NT2/D1 (cell line): ENCODE results near the gene CLMN.

ENCODE experiments used
- SUZ12 ChIP-seq: IDR thresholded peaks from 2 replicates; pipeline ENCODE4 v1.6.1; 2011; ENCODE audit not compliant: insufficient read length, insufficient read depth; ENCODE audit errors: extremely low read depth
- YY1 ChIP-seq: IDR thresholded peaks from 2 replicates; pipeline ENCODE4 v1.6.1; 2011; ENCODE audit not compliant: insufficient read length, insufficient read depth
- ZNF274 ChIP-seq: IDR thresholded peaks from 2 replicates; pipeline ENCODE4 v1.6.1; 2011; ENCODE audit warnings: mild to moderate bottlenecking, low read depth, low read length

DNA sequence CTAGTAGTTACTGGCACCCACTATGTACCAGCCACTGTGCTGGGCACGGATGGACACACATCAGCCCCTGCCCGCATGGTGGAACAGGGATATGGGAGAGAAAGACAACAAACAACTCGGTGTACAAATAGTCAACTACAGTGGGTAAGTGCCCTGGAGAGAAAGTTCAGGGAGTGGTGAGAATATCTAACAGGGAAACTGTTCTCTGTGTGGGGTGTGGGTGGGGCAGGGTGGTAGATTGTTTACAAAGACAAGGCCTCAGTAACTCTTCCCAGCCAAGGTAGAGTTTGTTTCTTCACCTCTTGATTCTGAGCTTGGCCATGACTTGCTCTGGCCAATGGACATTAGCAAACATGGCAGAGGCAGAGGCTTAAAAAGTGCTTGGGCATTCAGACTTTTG lies 12.9 kb upstream of the CLMN start:
- TF ChIP-seq YY1: no peak
- TF ChIP-seq SUZ12: no peak
- TF ChIP-seq ZNF274: no peak
